GM21360 (cell line): ENCODE results near the gene WWOX.

Experiments used
- ATAC-seq: cut with Tn5 transposase; IDR thresholded peaks from one replicate; pipeline ENCODE4 v1.9.1; 2021; ENCODE audit warnings: mild to moderate bottlenecking, moderate library complexity; ENCODE audit not compliant: unreplicated experiment

The WWOX gene

DNA sequence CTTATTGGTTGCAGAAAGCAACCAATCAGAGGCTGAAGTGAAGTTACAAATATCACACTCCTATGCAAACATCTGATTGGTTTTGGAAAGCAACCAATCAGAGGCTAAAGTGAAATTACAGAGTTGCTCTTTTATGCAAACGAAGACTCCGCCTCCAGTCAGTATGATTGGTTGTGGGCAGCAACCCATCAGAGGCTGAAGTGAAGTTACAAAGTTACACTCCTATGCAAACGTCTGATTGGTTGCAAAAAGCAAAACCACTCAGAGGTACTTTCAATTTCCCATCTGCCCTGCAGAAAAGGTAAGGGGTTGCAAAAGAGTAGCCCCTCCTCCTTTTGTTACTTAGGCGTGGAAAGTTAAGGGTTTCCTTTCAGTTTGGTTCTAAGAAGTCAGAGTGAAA, 803.8 kb downstream of the WWOX start:
- no peak for ATAC-seq

DNA sequence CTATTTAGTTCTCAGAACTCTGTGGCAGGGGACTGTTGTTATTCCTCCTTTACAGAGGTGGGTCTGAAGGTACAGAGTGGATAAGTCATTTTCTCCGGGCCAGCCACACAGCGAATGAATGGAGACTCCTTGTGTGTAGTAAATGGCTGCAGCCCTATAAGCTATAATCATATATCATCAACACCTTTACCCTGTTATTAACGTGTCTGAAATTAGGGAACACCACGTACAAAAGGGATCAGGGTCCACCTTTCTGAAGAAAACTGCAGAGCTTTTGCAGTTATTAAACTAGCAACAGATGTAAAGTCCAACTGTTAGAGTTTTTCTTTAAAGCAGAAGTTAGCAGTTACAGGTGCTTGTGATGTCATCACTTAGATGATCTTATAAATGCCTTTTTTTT, 804.4 kb downstream of the WWOX start:
- no peak for ATAC-seq

DNA sequence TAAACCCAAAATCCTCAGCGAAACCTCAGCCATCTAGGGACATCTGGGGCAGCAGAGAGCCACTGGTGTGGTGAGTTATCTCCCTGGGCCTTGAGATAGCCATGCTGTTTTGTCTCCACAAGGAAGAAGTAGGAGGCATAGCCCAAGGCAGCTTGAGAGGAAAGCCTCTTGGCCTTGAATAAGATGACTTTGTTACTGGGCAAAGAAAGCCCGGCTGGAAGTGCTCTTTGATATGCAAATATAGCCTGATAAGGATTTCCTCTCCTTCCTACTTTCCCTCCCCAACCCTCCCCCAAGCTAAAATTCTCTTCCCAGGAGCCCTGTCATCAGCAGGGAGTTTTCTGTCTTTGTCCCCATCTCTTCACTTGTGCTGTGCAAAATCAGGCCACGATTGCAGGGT, 806.7 kb downstream of the WWOX start:
- no peak for ATAC-seq

DNA sequence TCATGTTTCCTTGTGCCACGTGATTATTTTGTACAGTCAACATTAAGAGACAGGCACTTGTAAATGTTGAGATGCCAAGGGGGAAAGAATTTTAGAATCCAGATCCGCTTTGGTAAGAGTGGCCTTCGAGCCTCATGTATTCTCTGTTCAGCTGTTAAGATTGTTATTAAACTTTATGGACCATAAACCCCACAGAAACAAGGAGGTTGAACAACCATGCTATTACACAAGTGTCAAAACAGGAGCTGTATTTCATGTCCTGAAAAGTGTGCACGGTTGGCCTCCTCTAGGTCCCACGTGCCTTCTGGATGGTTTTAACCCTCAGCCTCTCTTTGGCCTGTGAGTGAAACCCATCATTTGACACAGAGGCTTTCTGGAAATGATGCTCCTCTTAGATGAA, 809.8 kb downstream of the WWOX start:
- ATAC-seq: no peak

DNA sequence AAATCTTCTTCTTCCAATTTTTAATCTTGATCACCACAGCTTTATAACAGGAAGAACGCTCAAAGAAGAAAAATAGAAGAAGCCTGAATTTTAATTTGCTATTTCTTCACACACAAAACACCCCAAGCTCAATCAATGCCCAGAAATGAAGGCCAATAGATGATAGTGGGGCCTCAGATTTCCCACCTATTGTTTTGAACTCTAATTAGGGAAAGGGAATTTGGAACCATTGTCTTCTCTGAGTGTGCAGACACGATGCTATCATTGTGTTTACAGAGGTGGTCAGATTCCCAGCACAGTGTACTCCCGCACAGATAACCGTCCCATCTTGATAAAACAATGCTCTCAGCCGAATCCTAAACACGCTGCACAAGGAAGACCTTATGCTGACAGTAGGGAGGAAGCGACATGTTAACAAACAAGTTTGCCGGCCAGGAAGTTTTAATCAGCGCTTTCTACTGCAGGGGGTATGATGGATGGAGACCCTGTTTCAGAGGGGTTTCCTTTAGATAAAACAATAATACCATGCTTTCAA, 816.4 kb downstream of the WWOX start:
- ATAC-seq: no peak

DNA sequence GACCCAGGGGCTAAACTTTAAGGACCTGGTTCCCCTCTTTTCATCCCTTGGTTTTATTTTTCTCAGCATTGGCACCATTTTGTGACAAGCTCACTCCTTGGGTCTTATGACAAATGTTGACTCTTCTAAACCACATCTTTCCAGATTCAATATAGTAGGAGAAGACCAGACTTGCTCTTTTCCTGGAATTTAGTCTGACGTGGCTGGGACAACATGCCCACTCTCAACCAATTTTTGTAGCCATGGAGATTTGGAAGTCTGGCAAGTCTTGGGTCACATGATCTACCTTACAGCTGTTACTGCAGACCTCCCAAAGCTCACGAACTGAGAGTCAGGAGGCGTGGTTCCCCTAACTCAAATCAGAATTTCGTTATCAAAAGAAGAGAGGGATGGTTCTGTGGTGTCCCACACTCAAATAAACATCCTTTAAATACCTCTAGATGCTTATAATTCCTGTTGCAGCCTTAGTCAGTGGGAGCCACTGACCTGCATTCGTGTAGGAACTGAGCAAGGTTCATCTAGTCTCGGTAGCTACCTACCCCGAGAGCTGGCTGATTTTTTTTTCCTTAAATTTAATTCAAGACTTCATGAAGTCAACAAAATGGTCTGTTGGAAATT, 817.6 kb downstream of the WWOX start:
- ATAC-seq: no peak

DNA sequence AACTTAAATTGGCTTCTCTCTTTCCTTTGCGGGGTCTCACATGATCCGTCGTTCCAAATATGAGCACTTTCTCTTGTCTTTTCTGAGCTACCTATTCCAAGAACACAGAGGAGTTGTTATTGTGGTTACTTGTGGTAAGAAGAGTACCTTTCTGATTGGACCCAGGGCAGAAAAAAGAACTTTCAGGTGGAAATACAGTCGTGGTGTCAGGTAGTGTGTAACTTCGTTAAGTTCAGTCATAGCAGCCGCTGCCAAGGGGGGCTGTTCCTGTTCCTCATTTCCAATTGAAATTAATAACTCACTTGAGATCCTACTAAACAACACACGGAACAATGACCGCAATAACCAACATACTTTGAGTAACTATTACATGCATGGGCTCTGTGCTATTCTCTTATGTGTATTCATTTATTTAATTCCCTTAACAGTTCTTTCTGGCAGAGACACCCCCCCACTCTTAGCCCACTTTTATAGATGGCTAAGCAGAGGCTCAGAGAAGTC, 819.4 kb downstream of the WWOX start:
- no peak for ATAC-seq

DNA sequence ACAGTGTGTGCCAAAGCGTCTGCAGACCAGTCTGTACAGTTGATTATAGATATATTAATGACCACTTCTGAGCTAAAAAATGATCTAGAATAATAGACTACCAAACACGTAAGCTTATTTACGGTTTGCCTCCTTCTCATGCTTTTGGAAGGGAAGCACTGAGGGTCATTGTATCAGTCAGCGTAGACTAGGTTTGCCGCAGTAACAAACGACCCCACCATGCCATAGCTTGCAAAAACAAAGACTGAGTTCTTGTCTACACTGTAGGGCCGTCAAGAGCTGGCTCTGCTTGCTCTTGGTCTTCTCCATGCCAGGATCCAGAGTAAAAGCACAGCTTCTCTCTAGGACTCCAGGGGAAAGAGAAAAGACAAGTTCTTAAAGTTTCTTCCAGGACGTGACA, 820.4 kb downstream of the WWOX start:
- ATAC-seq: no peak

DNA sequence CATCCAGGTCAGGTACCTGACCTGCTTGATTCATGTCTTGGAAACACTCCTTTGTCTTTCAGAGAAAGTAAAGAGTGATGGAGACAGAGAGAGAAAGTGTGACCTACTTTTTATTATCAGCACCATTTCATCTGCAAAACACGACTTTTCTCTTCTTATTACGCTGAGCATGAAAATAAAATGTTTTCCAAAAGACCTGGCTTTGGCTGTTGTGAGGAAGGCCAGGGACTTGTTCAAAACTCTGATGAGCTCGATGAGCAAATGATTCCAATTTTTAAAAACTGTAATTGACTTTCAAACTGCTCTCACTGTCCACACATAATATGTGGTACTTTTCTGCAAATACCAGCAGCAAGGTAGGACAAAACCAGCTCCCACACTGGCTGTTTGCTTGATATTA, 821.2 kb downstream of the WWOX start:
- no peak for ATAC-seq

DNA sequence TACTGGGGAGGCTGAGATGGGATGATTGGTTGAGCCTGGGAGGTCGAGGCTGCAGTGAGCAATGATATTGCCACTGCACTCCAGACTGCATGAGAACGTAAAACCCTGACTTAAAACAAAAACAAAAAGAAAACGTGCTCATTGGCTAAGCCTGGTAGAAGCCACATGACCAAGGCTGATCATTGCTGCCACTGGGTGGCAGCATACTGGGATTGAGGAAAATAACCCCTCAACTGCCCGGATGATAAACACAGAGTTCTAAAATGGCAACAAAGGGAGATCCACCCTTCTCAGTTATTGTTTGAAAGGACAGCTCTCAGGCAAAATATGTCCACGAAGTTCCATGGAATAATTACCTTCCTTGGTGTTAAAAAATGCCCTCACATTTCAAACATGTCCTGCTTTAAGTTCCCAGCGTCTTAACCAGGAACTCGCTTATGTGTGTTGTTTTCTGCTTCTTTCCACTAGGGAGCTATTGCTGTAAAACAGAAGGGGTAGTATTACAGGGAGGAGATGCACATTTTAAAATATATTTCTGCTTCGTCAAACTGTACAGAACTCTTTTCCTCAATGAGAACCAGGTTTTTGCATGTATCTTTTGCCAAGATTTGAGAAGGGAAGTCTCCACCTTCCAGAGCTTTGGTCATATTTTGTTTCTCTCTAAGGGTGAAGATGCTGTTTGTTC, 825.8 kb downstream of the WWOX start:
- ATAC-seq: peak; percentile 74

DNA sequence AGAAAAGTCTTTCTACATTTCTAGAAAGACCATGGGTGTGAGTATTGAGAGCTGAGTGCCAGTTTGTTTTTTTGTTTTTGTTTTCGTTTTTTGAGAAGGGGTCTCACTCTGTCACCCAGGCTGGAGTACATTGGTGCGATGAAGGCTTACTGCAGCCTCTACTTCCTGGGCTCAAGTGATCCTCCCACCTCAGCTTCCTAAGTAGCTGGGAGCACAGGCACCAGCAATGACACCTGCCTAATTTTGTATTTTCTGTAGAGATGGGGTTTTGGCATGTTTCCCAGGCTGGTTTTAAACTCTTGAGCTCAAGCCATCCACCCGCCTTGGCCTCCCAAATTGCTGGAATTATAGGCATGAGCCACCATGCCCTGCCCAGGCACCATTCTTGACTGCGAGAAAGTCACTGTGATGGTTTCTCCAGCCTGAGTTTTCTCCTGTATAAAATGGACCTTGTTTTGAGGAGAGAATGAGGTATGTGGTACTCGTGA, 827.3 kb downstream of the WWOX start:
- no peak for ATAC-seq

DNA sequence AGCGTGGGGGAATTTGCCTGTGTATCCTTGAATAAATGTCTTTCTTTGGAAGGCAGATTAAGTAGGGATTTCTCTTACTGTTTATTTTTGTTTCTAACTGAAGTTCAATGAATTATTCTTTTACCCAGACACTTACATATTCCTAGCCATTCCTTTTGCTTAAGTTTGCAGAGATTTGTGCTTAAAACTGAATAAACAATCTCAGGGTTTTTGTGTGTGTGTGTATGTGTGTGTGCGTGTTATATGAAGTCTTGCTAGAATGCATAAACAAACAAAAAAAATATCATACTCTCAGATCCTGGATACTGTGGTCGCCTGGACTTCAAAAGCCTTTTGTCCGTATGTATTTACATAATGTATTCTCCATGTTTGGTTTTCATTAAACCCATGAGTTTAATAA, 828.3 kb downstream of the WWOX start:
- ATAC-seq: no peak

DNA sequence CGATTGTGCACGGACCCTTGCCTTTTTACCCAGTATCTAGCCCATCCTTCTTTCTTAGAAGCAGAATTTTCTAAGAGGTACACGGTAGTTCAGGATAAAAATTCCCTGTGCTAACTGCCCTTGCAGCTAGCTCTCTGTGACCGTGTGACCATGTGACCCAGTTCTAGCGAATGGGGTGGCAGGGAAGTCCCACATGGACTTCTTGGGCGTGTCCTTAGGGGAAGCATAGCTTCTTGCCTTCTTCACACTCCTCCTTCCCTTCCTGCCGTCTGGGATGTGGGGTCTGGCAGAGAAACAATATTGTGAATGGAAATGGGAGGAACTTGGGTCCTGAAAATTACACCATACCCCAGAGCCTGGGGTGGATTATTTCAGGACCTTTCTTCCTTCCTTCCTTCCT, 830.4 kb downstream of the WWOX start:
- no peak for ATAC-seq

DNA sequence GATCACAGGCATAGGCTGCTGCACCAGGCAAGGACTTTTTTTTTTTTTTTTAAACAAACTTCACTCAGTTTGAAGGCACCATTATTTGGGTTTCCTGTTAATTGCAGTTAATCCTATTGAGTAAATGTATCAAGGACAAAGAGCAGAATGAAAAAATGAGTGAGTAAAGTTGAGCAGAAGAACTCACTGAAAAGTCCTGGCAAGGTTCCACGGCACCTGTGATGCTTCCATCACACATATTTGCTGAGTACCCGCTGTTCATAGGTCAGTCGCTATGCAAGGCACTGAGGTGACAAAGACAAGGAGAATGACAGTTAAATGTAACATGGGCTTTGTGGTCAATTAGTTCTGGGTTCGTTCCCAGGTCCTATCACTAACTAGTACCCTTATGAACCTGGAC, 831.1 kb downstream of the WWOX start:
- no peak for ATAC-seq

DNA sequence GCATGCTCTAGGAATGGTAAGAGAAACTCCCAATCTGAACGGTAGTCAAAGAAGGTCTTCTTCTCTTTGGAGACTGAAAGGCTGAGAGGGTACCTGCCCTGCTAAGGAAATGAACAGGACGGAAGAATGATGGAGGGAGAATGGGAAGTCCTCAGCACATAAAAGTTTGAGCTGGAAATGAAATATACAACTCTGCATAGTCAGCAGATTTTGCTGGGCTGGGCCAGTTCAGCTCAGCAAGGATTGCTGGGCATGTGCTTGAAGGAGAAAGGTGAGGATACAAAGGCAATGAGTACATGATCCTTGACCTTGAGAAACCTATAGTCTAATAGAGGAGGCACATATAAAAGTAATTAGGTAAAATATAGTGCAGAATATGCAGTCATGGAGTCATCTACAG, 831.8 kb downstream of the WWOX start:
- no peak for ATAC-seq

DNA sequence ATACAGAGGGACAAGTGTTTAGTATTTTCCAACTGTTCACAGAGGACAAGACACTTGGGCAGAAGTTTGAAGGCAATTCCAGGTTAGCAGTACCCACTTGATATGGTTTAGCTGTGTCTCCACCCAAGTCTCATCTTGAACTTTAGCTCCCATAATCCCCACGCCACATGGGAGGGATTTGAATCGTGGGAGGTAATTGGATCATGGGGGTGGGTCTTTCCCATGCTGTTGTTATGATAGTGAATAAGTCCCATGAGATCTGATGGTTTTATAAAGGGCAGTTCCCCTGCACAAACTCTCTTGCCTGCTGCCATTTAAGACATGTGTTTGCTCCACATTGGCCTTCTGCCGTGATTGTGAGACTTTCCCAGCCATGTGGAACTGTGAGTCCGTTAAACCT, 832.2 kb downstream of the WWOX start:
- no peak for ATAC-seq

DNA sequence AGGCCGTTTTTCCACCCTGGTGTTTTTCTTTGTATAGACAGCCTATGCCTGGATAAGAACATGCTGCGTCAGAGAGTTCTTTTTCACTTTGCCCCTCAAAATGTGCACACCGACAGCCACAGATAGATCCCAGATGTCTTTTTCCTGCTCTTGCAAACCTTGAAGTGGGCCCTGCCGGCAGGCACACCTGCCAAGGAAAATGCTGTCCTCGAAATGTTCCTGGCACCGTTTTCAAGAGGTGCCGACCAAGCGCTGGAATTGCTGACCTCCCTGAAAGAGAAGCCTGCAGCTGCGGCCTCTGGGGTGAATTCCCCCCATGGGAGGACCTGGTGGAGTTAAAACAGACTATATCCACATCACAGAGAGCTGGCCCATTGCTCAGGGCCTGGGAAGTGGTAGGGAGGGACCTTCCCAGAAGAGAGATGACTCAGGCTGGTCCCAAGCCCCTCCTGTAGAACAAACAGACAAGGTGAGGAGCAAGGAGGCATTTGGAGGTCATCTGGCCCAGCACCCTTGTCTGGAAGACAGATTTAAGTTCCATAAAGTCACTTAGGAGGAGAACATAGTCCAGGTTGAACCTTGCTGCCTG, 833.0 kb downstream of the WWOX start:
- no peak for ATAC-seq

DNA sequence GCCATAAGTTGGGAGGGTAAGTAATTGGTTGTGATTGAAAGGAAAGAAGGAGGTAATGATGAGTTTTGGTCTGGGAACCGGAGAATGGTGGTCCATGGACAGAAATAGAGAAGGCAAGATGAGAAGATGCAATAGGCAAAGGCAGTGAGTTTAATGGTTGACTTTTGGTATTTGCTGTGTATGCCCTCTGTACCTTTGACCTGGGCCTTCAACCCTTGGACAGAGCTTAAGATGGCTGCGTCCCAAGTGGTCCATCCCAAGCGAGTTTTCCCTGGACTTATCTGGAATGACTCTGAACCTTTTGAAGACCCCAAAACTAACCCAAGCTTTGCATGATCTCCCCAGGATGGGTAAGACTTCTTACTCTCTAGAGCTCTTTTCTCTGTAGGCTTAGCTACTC, 836.6 kb downstream of the WWOX start:
- ATAC-seq: no peak

DNA sequence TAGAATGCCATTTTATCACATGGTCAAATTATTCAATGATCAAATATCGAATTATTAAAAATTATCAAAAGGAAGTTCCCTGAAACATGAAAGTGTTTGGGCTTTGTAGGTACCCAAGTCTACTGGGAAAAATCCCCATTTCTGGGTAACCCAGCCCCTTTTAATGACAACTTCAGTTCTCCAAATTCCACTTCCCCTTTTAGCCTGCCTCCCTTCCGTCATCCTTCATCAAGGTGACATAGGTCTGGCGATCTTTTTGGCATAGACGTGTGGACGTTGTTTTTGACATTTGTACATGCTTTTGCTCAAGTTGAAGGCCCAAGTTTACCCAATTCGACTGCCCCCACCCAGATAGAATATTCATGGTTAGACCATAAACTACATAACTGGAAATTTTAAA, 840.1 kb downstream of the WWOX start:
- ATAC-seq: no peak

DNA sequence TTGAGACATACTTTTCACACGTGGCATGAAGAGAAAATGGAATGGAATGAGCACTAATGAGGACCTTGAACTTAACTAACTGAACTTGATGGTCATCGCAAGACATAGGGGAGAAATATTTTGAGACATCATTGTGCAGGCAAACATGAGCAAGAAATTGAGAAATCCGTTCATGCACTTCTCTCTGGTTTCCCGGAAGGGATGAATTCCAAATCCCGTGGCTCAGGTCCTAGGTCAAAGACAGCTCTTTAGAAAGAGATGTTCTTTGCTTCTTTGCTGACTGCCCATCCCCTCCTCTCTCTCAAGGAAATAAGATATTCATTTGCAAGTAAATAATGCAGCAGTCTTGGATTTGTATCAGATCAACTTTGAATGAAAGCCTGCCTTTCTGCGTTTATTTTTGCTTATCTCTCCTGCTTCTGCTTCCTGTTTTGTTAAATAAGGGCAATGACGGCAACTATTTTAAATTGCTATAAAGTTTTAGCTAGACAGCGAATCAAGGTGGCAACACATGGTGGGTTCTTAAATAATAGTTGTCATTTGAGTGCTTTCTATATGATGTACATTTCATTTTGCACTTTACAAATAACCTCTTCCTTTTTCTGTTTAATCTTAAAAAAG, 843.3 kb downstream of the WWOX start:
- no peak for ATAC-seq

DNA sequence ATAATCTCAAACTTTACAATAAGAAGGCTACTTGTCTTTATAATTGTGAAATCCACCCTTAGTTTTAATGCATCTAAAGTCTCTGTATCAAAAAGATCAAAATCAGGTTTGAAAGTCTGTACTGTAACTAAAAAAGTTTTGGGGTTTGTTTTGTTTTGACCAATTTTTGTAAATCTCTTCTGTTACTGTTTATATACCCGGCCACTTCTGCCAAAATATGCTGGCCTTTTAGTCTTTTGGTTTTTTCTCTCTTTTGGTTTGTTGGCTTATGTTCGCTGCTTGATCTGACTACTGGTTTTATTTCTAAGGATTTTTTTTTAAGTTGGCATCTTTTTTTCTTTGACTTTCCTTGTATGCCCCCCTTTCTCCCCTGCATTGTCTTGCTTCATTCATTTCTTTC, 845.9 kb downstream of the WWOX start:
- no peak for ATAC-seq

DNA sequence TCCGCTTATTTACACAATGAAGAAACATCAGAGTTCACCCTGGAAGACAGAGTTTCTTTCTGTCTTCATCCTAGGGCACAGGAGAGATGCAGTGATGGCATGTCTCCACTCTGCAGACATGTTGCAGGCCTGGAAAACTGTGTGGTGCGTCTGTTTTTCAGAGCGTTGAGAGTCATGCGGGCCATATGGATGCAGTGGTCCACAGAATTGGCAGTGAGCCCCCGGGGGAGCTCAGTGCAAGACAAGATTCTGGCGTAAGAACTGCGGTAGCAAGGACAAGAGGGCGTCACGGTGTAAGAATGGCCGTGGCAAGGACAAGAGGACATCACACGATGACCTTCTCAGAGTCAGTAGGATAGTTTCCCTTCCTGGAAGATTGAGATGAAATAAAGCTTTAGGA, 847.1 kb downstream of the WWOX start:
- ATAC-seq: no peak
